ENCODE results near the gene XRCC2. TPM values are rescaled to one million over a fixed set of nuclear protein-coding genes. Genes with fewer than 3 reads are reported as not detected.

Gene XRCC2
- total and polyA plus RNA-seq, 2 of the 8 experiments (the other 6 are each of a cell fraction or from before 2014, with no cell fraction given): 14.6 to 34.0 TPM

- no peak overlapping the region for H4K5ac ChIP-seq (ENCODE audit: insufficient read length, low read depth, low read length)
- H2BK12ac ChIP-seq (ENCODE audit: low read depth, low read length): no peak overlapping the region
- H4K8ac ChIP-seq (ENCODE audit: extremely low read depth, insufficient read depth, low read length): no peak overlapping the region
- FAIRE-seq (no peak), DNase-seq (ENCODE audit: low read depth in 1 of 2, low spot score in 2 of 2) (no peak)
- H4K91ac ChIP-seq (replicated peaks; ENCODE audit: insufficient read length, low read length): no peak overlapping the region
- H3K27me3 ChIP-seq (replicated peaks in 1 of 4; ENCODE audit: control insufficient read depth in 3 of 4, extremely low read depth in 1 of 4, insufficient read depth in 3 of 4, low read length in 3 of 4): no peaks in the 10 kb centered on the region
- no peak overlapping the region for H2BK15ac ChIP-seq (ENCODE audit: low read length)
- H3K23me2 ChIP-seq (ENCODE audit: low read depth, low read length): no peaks in the 10 kb centered on the region
- no peak overlapping the region for H2AFZ ChIP-seq (ENCODE audit: low read length)
- H3K4me3 ChIP-seq (ENCODE audit: extremely low read depth in 1 of 4, insufficient read depth in 2 of 4, low read depth in 3 of 4, low read length in 4 of 4): no peak overlapping the region
- no peak overlapping the region for H3K56ac ChIP-seq (replicated peaks; ENCODE audit: insufficient read length, low read depth, low read length)
- H2AK5ac ChIP-seq (ENCODE audit: low read depth, low read length): no peak overlapping the region
- no peak overlapping the region for H2BK5ac ChIP-seq (ENCODE audit: low read depth, low read length)
- no peak overlapping the region for H3K4ac ChIP-seq (replicated peaks; ENCODE audit: insufficient read length, low read depth, low read length)
- H2BK20ac ChIP-seq (ENCODE audit: low read length): no peak overlapping the region
- 92% methylated on average over 5 of the region's 5 CpGs; no CpG with 5 or more reads in 1 of the 2 experiments for WGBS, 2 experiments (ENCODE audit: extremely low coverage in 1 of 2, insufficient coverage in 1 of 2, insufficient read length in 1 of 2, insufficient replicate concordance in 2 of 2, low coverage in 1 of 2, low lambda C conversion rate in 2 of 2, missing lambda C conversion rate in 1 of 2)
- ChIA-PET POLR2A (ENCODE audit: partially characterized antibody) (interaction anchor here (0.8 kb wide), 1 partner anchor 36 kb away, joined by 3 read pairs; no protein-coding TSS in a partner anchor), CTCF (ENCODE audit: partially characterized antibody) (no interaction called here)
- no peak overlapping the region for H3K14ac ChIP-seq (ENCODE audit: insufficient read length)
- H3K79me1 ChIP-seq (ENCODE audit: low read depth, low read length): no peaks in the 10 kb centered on the region
- no peak overlapping the region for H3K27ac ChIP-seq (ENCODE audit: low read depth, low read length)
- H3K36me3 ChIP-seq (ENCODE audit: control insufficient read depth in 2 of 4, insufficient read depth in 4 of 4, low read length in 3 of 4): no peaks in the 10 kb centered on the region
- no peak overlapping the region for H3K23ac ChIP-seq (ENCODE audit: insufficient read length)
- no peaks in the 10 kb centered on the region for H4K20me1 ChIP-seq (replicated peaks in 1 of 2; ENCODE audit: control insufficient read depth in 1 of 2, insufficient read depth in 2 of 2, low read length in 2 of 2)
- no peaks in the 10 kb centered on the region for H3K79me2 ChIP-seq (ENCODE audit: control insufficient read depth in 1 of 2, insufficient read depth in 2 of 2, low read length in 2 of 2)
- no peak overlapping the region for H3K18ac ChIP-seq (ENCODE audit: extremely low read depth, low read length)
- no peak overlapping the region for H2BK120ac ChIP-seq (replicated peaks; ENCODE audit: low read depth, low read length)
- H3K9ac ChIP-seq (replicated peaks in 1 of 4; ENCODE audit: extremely low read depth in 1 of 4, low read depth in 3 of 4, low read length in 3 of 4): no peak overlapping the region
- no peak overlapping the region for H3K4me2 ChIP-seq (ENCODE audit: insufficient read depth in 1 of 2, low read depth in 2 of 2, low read length in 2 of 2)
- no peak for TF ChIP-seq CTBP2 (IDR thresholded peaks at IDR 0.05; ENCODE audit: borderline replicate concordance, insufficient read depth, insufficient read length, low read length)
- no peak for TF ChIP-seq POLR2A (IDR thresholded peaks at IDR 0.05; ENCODE audit: control extremely low read depth in 1 of 2, low read depth in 2 of 2, low read length in 2 of 2)
- TF ChIP-seq ASH2L (IDR thresholded peaks at IDR 0.05; ENCODE audit: low read length): no peak
- no peak for TF ChIP-seq EGR1 (IDR thresholded peaks at IDR 0.05; ENCODE audit: borderline replicate concordance, low read depth, low read length)
- TF ChIP-seq TCF12 (IDR thresholded peaks at IDR 0.05; ENCODE audit: low read depth, low read length): no peak
- TF ChIP-seq HDAC2 (IDR thresholded peaks at IDR 0.05; ENCODE audit: borderline replicate concordance in 1 of 2, low read depth in 2 of 2, low read length in 2 of 2): no peak
- no peak for TF ChIP-seq SAP30 (IDR thresholded peaks at IDR 0.05; ENCODE audit: insufficient read depth, insufficient replicate concordance, low read length)
- TF ChIP-seq RFX5 (IDR thresholded peaks at IDR 0.05; ENCODE audit: borderline replicate concordance, low read depth, low read length): no peak
- no peak for TF ChIP-seq TEAD4 (IDR thresholded peaks at IDR 0.05; ENCODE audit: low read depth, low read length)
- TF ChIP-seq TAF1 (IDR thresholded peaks at IDR 0.05; ENCODE audit: low read depth, low read length): no peak
- TF ChIP-seq YY1 (IDR thresholded peaks at IDR 0.05; ENCODE audit: low read depth, low read length): no peak
- TF ChIP-seq SIX5 (IDR thresholded peaks at IDR 0.05; ENCODE audit: low read depth, low read length): no peak
- no peak for TF ChIP-seq RNF2 (IDR thresholded peaks at IDR 0.05; ENCODE audit: borderline replicate concordance, low read depth, low read length, missing control alignments, poor library complexity, severe bottlenecking)
- TF ChIP-seq CHD1 (IDR thresholded peaks at IDR 0.05; ENCODE audit: low read depth, low read length): no peak
- TF ChIP-seq EP300 (IDR thresholded peaks at IDR 0.05; ENCODE audit: borderline replicate concordance in 1 of 2, low read depth in 2 of 2, low read length in 2 of 2): no peak
- H3K9me3 ChIP-seq (ENCODE audit: insufficient read depth in 2 of 2, low read depth in 1 of 2, low read length in 1 of 2): no peaks in the 10 kb centered on the region
- H3K4me1 ChIP-seq (replicated peaks in 1 of 4; ENCODE audit: control insufficient read depth in 3 of 4, insufficient read depth in 4 of 4, low read length in 3 of 4): no peaks in the 10 kb centered on the region
Measured at GRCh38 chr7:152624228-152624627, 51.7 kb downstream of the XRCC2 start.

Data from H1 (cell line).